Upper lobe of left lung (tissue), 6 donors: ENCODE results near the gene SLC1A2. TPM values are rescaled to one million over a fixed set of nuclear protein-coding genes. Genes with fewer than 3 reads are reported as not detected.

Experiments
- ATAC-seq, 2 donors: fragments of 200-7000 bp; cut with Tn5 transposase; one replicate each; pipeline ENCODE4 v1.9.1; 2022; ENCODE audit warnings: mild to moderate bottlenecking in 2 of 2, moderate library complexity in 2 of 2; ENCODE audit not compliant: low FRiP score in 2 of 2
- DNase-seq, 2 donors: peaks; one replicate each; pipeline ENCODE4 v3.0.0-alpha.2; 2019 to 2020
- H3K27ac ChIP-seq, 4 donors: fragments of 200-600 bp; sonication (generic); one replicate each; pipeline ENCODE4 v1.5.1; 2016 to 2019
- H3K27me3 ChIP-seq, 4 donors: fragments of 200-600 bp; sonication (generic); one replicate each; pipeline ENCODE4 v1.5.1; 2017 to 2019
- H3K36me3 ChIP-seq, 4 donors: fragments of 200-600 bp; sonication (generic); one replicate each; pipeline ENCODE4 v1.5.1; 2016 to 2019
- H3K4me1 ChIP-seq, 4 donors: fragments of 200-600 bp; sonication (generic); one replicate each; pipeline ENCODE4 v1.5.1; 2018 to 2019
- H3K4me3 ChIP-seq, 4 donors: fragments of 200-600 bp; sonication (generic); one replicate each; pipeline ENCODE4 v1.5.1; 2017 to 2019; ENCODE audit warnings: mild to moderate bottlenecking in 2 of 4, moderate library complexity in 1 of 4
- H3K9me3 ChIP-seq, 4 donors: fragments of 200-600 bp; sonication (generic); one replicate each; pipeline ENCODE4 v1.5.1; 2018 to 2019
- CTCF ChIP-seq, 6 experiments: fragments of 450-650 bp in 4 of 6; fragments of 200-600 bp in 2 of 6; sonication (generic) in 2 of 6; IDR thresholded peaks; one replicate each; pipeline ENCODE4 v1.5.1; 2016 to 2019; ENCODE audit warnings: antibody characterized with exemption in 6 of 6
- EP300 ChIP-seq, 4 donors: sonication (generic); formaldehyde crosslinking; IDR thresholded peaks; one replicate each; pipeline ENCODE4 v1.5.1; 2017; ENCODE audit warnings: antibody characterized with exemption in 4 of 4, control low read depth in 2 of 4
- POLR2A ChIP-seq, 4 donors: fragments of 450-650 bp; IDR thresholded peaks; one replicate each; pipeline ENCODE4 v1.5.1; 2016 to 2017; ENCODE audit warnings: antibody characterized with exemption in 4 of 4, mild to moderate bottlenecking in 2 of 4
- POLR2AphosphoS5 ChIP-seq, 2 donors: sonication (generic); formaldehyde crosslinking; IDR thresholded peaks; one replicate each; pipeline ENCODE4 v1.5.1; 2017; ENCODE audit warnings: antibody characterized with exemption in 2 of 2
- WGBS, 2 donors: methylation state at CpG; one replicate each; pipeline ENCODE4 v1.1.5; 2017 to 2018; 5-methylcytosine and 5-hydroxymethylcytosine counted together
- total RNA-seq, 6 donors: library from RNA; depleted of rRNA in 4 of 6; stranded (reverse); fragments of >200 nt in 4 of 6; gene quantifications; one replicate each; pipeline versions ENCODE4 v1.1.0 to v1.2.1, GENCODE V29; 2016 to 2021
- donor health status: DM: no; HTN: no; CAD: no; lungs with moderate emphysema.
- donor health status: DM: no; HTN: yes; CAD: no; lungs with severe emphysema.

Gene SLC1A2
- total RNA-seq, 6 donors from 2014 or later, result 1.5 to 3.1 (median 2.0) TPM

- DNase-seq, result no peak
- Histone ChIP-seq H3K4me1 (peaks cover 0 to 3% (median 0%) of the 10 kb centered on the region in 4 donors), H3K4me3 (no peak overlapping the region), H3K9me3 (no peaks in the 10 kb centered on the region), H3K36me3 (no peaks in the 10 kb centered on the region), H3K27me3 (no peaks in the 10 kb centered on the region), H3K27ac (no peak overlapping the region)
- TF ChIP-seq POLR2A (IDR thresholded peaks at IDR 0.05) (no peak), CTCF (IDR thresholded peaks at IDR 0.05) (no peak), EP300 (IDR thresholded peaks at IDR 0.05) (no peak), POLR2AphosphoS5 (IDR thresholded peaks at IDR 0.05) (no peak)
- WGBS, 2 donors, result 86% methylated on average over 5 of the region's 5 CpGs
- no peak for ATAC-seq
These were observed 84.8 kb downstream of the SLC1A2 start for GRCh38 chr11:35334385-35335090.

GRCh38 chr11:35332524-35332923 lies 86.8 kb downstream of the SLC1A2 start:
- no peak overlapping the region for H3K27ac ChIP-seq
- 93 to 98% methylated on average over 2 of the region's 2 CpGs for WGBS, 2 donors

GRCh38 chr11:35330931-35331330 lies 88.4 kb downstream of the SLC1A2 start:
- WGBS, 2 donors, result 64 to 70% methylated on average over 2 of the region's 2 CpGs
- no peak overlapping the region for H3K27ac ChIP-seq
- no peak overlapping the region for H3K4me3 ChIP-seq
- no peak for DNase-seq
- H3K36me3 ChIP-seq, result no peaks in the 10 kb centered on the region
- H3K9me3 ChIP-seq, result no peaks in the 10 kb centered on the region
- H3K27me3 ChIP-seq, result no peaks in the 10 kb centered on the region
- TF ChIP-seq EP300 (IDR thresholded peaks at IDR 0.05) (no peak), POLR2AphosphoS5 (IDR thresholded peaks at IDR 0.05) (no peak), CTCF (IDR thresholded peaks at IDR 0.05) (no peak), POLR2A (IDR thresholded peaks at IDR 0.05) (no peak)
- H3K4me1 ChIP-seq, result peaks cover 0 to 3% (median 0%) of the 10 kb centered on the region in 4 donors
- no peak for ATAC-seq

More at GRCh38 chr11:35332524-35332923, 86.8 kb downstream of the SLC1A2 start:
- DNase-seq, result no peak
- TF ChIP-seq EP300 (IDR thresholded peaks at IDR 0.05) (no peak), POLR2A (IDR thresholded peaks at IDR 0.05) (no peak), POLR2AphosphoS5 (IDR thresholded peaks at IDR 0.05) (no peak), CTCF (IDR thresholded peaks at IDR 0.05) (no peak)
- peaks cover 0 to 3% (median 0%) of the 10 kb centered on the region in 4 donors for H3K4me1 ChIP-seq
- ATAC-seq, result no peak
- H3K4me3 ChIP-seq, result no peak overlapping the region
- H3K36me3 ChIP-seq, result no peaks in the 10 kb centered on the region
- no peaks in the 10 kb centered on the region for H3K9me3 ChIP-seq
- H3K27me3 ChIP-seq, result no peaks in the 10 kb centered on the region

- 68 to 90% methylated on average over 3 of the region's 3 CpGs for WGBS, 2 donors
- Histone ChIP-seq H3K4me3 (no peak overlapping the region), H3K36me3 (no peaks in the 10 kb centered on the region), H3K9me3 (no peaks in the 10 kb centered on the region), H3K4me1 (peaks cover 0 to 3% (median 0%) of the 10 kb centered on the region in 4 donors), H3K27me3 (no peaks in the 10 kb centered on the region), H3K27ac (no peak overlapping the region)
- no peak for TF ChIP-seq POLR2A (IDR thresholded peaks at IDR 0.05)
- no peak for TF ChIP-seq EP300 (IDR thresholded peaks at IDR 0.05)
- no peak for TF ChIP-seq POLR2AphosphoS5 (IDR thresholded peaks at IDR 0.05)
- TF ChIP-seq CTCF (IDR thresholded peaks at IDR 0.05), result no peak
- no peak for DNase-seq
- ATAC-seq, result no peak
These were observed 89.0 kb downstream of the SLC1A2 start for GRCh38 chr11:35330156-35330889.
